ENCODE data around the gene CFAP126.

GRCh38 chr1:161335796-161336195 is 31.9 kb downstream of the CFAP126 start:
- TF ChIP-seq MAX (IDR thresholded peaks at IDR 0.05; ENCODE audit: low read depth, low read length) (no peak), POLR2A (IDR thresholded peaks at IDR 0.05; ENCODE audit: extremely low read depth, insufficient read length) (no peak), CTCF (IDR thresholded peaks at IDR 0.05; ENCODE audit: low read depth, low read length) (no peak), MYC (IDR thresholded peaks at IDR 0.05; ENCODE audit: low read depth, low read length) (no peak)
